Measurements from ENCODE around the gene EYA4. TPM values are rescaled to one million over a fixed set of nuclear protein-coding genes. Genes with fewer than 3 reads are reported as not detected.

The EYA4 gene
- total and polyA plus RNA-seq, 3 experiments from 2014 or later, result not detected

GRCh38 chr6:133501675-133502270 is 260.6 kb downstream of the EYA4 start:
- ChIA-PET POLR2A (no interaction called here), CTCF (no interaction called here)
- Histone ChIP-seq H3K4me3 (ENCODE audit: low read length) (no peak overlapping the region), H3K4me1 (ENCODE audit: insufficient read depth, low read length) (no peaks in the 10 kb centered on the region), H3K27me3 (ENCODE audit: insufficient read depth, low read length, poor library complexity, severe bottlenecking) (no peaks in the 10 kb centered on the region), H3K9me3 (ENCODE audit: low read length) (no peaks in the 10 kb centered on the region), H3K27ac (ENCODE audit: low read depth, low read length) (no peak overlapping the region), H3K36me3 (ENCODE audit: insufficient read depth, low read length) (no peaks in the 10 kb centered on the region)
- no peak overlapping the region for H3K27ac Mint-ChIP-seq
- H3K27me3 Mint-ChIP-seq, result no peaks in the 10 kb centered on the region
- H3K4me3 Mint-ChIP-seq, result no peak overlapping the region
- no peak for DNase-seq
- no peaks in the 10 kb centered on the region for H3K36me3 Mint-ChIP-seq
- no peaks in the 10 kb centered on the region for H3K4me1 Mint-ChIP-seq
- H3K9me3 Mint-ChIP-seq, result no peaks in the 10 kb centered on the region

GRCh38 chr6:133502441-133503335 is 261.5 kb downstream of the EYA4 start:
- Histone ChIP-seq H3K4me1 (ENCODE audit: insufficient read depth, low read length) (no peaks in the 10 kb centered on the region), H3K36me3 (ENCODE audit: insufficient read depth, low read length) (no peaks in the 10 kb centered on the region), H3K27ac (ENCODE audit: low read depth, low read length) (no peak overlapping the region), H3K9me3 (ENCODE audit: low read length) (no peaks in the 10 kb centered on the region), H3K4me3 (ENCODE audit: low read length) (no peak overlapping the region), H3K27me3 (ENCODE audit: insufficient read depth, low read length, poor library complexity, severe bottlenecking) (no peaks in the 10 kb centered on the region)
- CTCF ChIA-PET, result no interaction called here
- H3K9me3 Mint-ChIP-seq, result no peaks in the 10 kb centered on the region
- POLR2A ChIA-PET, result no interaction called here
- no peaks in the 10 kb centered on the region for H3K4me1 Mint-ChIP-seq
- no peaks in the 10 kb centered on the region for H3K36me3 Mint-ChIP-seq
- no peak overlapping the region for H3K4me3 Mint-ChIP-seq
- H3K27ac Mint-ChIP-seq, result no peak overlapping the region
- DNase-seq, result no peak
- H3K27me3 Mint-ChIP-seq, result peaks cover 0 to 2% of the 10 kb centered on the region in 2 donors

GRCh38 chr6:133503336-133503729 is 262.2 kb downstream of the EYA4 start:
- ChIA-PET POLR2A (no interaction called here), CTCF (no interaction called here)
- Mint-ChIP-seq H3K4me3 (no peak overlapping the region), H3K27me3 (peaks cover 0 to 2% of the 10 kb centered on the region in 2 donors), H3K4me1 (no peaks in the 10 kb centered on the region), H3K27ac (no peak overlapping the region), H3K36me3 (no peaks in the 10 kb centered on the region), H3K9me3 (no peaks in the 10 kb centered on the region)
- no peak for DNase-seq
- no peaks in the 10 kb centered on the region for H3K27me3 ChIP-seq (ENCODE audit: insufficient read depth, low read length, poor library complexity, severe bottlenecking)
- no peak overlapping the region for H3K4me3 ChIP-seq (ENCODE audit: low read length)
- H3K36me3 ChIP-seq (ENCODE audit: insufficient read depth, low read length), result no peaks in the 10 kb centered on the region
- H3K4me1 ChIP-seq (ENCODE audit: insufficient read depth, low read length), result no peaks in the 10 kb centered on the region
- H3K9me3 ChIP-seq (ENCODE audit: low read length), result no peaks in the 10 kb centered on the region
- no peak overlapping the region for H3K27ac ChIP-seq (ENCODE audit: low read depth, low read length)

GRCh38 chr6:133504158-133504557 is 263.0 kb downstream of the EYA4 start:
- H3K9me3 ChIP-seq (ENCODE audit: low read length), result no peaks in the 10 kb centered on the region
- H3K27me3 ChIP-seq (ENCODE audit: insufficient read depth, low read length, poor library complexity, severe bottlenecking), result no peaks in the 10 kb centered on the region
- H3K27ac ChIP-seq (ENCODE audit: low read depth, low read length), result no peak overlapping the region
- H3K36me3 ChIP-seq (ENCODE audit: insufficient read depth, low read length), result no peaks in the 10 kb centered on the region
- Mint-ChIP-seq H3K4me1 (no peaks in the 10 kb centered on the region), H3K36me3 (no peaks in the 10 kb centered on the region), H3K4me3 (no peak overlapping the region), H3K27ac (no peak overlapping the region), H3K9me3 (no peaks in the 10 kb centered on the region), H3K27me3 (peaks cover 0 to 2% of the 10 kb centered on the region in 2 donors)
- no peak for DNase-seq
- ChIA-PET POLR2A (no interaction called here), CTCF (no interaction called here)
- H3K4me1 ChIP-seq (ENCODE audit: insufficient read depth, low read length), result no peaks in the 10 kb centered on the region
- no peak overlapping the region for H3K4me3 ChIP-seq (ENCODE audit: low read length)

- no peaks in the 10 kb centered on the region for H3K9me3 Mint-ChIP-seq
- Histone ChIP-seq H3K36me3 (ENCODE audit: insufficient read depth, low read length) (no peaks in the 10 kb centered on the region), H3K27me3 (ENCODE audit: insufficient read depth, low read length, poor library complexity, severe bottlenecking) (no peaks in the 10 kb centered on the region), H3K4me3 (ENCODE audit: low read length) (no peak overlapping the region), H3K9me3 (ENCODE audit: low read length) (no peaks in the 10 kb centered on the region), H3K4me1 (ENCODE audit: insufficient read depth, low read length) (no peaks in the 10 kb centered on the region), H3K27ac (ENCODE audit: low read depth, low read length) (no peak overlapping the region)
- H3K4me3 Mint-ChIP-seq, result no peak overlapping the region
- H3K27me3 Mint-ChIP-seq, result peaks cover 0 to 2% of the 10 kb centered on the region in 2 donors
- no peak overlapping the region for H3K27ac Mint-ChIP-seq
- no peaks in the 10 kb centered on the region for H3K36me3 Mint-ChIP-seq
- ChIA-PET CTCF (no interaction called here), POLR2A (no interaction called here)
- no peaks in the 10 kb centered on the region for H3K4me1 Mint-ChIP-seq
- no peak for DNase-seq
Measured at GRCh38 chr6:133504761-133505160, 263.6 kb downstream of the EYA4 start.

GRCh38 chr6:133505681-133506080 is 264.5 kb downstream of the EYA4 start:
- CTCF ChIA-PET, result no interaction called here
- H3K4me3 Mint-ChIP-seq, result no peak overlapping the region

GRCh38 chr6:133512410-133513016 is 271.4 kb downstream of the EYA4 start:
- H3K9me3 Mint-ChIP-seq, result peaks cover 0 to 2% (median 0%) of the 10 kb centered on the region in 5 donors
- Histone ChIP-seq H3K4me3 (ENCODE audit: low read length) (no peak overlapping the region), H3K36me3 (ENCODE audit: insufficient read depth, low read length) (no peaks in the 10 kb centered on the region), H3K4me1 (ENCODE audit: insufficient read depth, low read length) (no peaks in the 10 kb centered on the region), H3K27me3 (ENCODE audit: insufficient read depth, low read length, poor library complexity, severe bottlenecking) (no peaks in the 10 kb centered on the region), H3K27ac (ENCODE audit: low read depth, low read length) (no peak overlapping the region), H3K9me3 (ENCODE audit: low read length) (no peaks in the 10 kb centered on the region)
- H3K4me1 Mint-ChIP-seq, result no peaks in the 10 kb centered on the region
- H3K27me3 Mint-ChIP-seq, result peaks cover 2 to 3% of the 10 kb centered on the region in 2 donors
- H3K27ac Mint-ChIP-seq, result no peak overlapping the region
- POLR2A ChIA-PET, result no interaction called here
- CTCF ChIA-PET, result interaction anchor here (0.8 kb wide), 1 partner anchor 20 kb away, joined by 3 read pairs; no protein-coding TSS in a partner anchor
- no peak overlapping the region for H3K4me3 Mint-ChIP-seq
- no peaks in the 10 kb centered on the region for H3K36me3 Mint-ChIP-seq
- no peak for DNase-seq

More at GRCh38 chr6:133505681-133506080, 264.5 kb downstream of the EYA4 start:
- H3K27me3 Mint-ChIP-seq, result peaks cover 0 to 2% of the 10 kb centered on the region in 2 donors
- Histone ChIP-seq H3K9me3 (ENCODE audit: low read length) (no peaks in the 10 kb centered on the region), H3K27ac (ENCODE audit: low read depth, low read length) (no peak overlapping the region), H3K4me1 (ENCODE audit: insufficient read depth, low read length) (no peaks in the 10 kb centered on the region), H3K27me3 (ENCODE audit: insufficient read depth, low read length, poor library complexity, severe bottlenecking) (no peaks in the 10 kb centered on the region), H3K4me3 (ENCODE audit: low read length) (no peak overlapping the region), H3K36me3 (ENCODE audit: insufficient read depth, low read length) (no peaks in the 10 kb centered on the region)
- no peak overlapping the region for H3K27ac Mint-ChIP-seq
- no peaks in the 10 kb centered on the region for H3K36me3 Mint-ChIP-seq
- POLR2A ChIA-PET, result no interaction called here
- H3K9me3 Mint-ChIP-seq, result no peaks in the 10 kb centered on the region
- DNase-seq, result no peak
- H3K4me1 Mint-ChIP-seq, result no peaks in the 10 kb centered on the region

- ChIA-PET POLR2A (no interaction called here), CTCF (no interaction called here)
- peaks cover 0 to 4% (median 0%) of the 10 kb centered on the region in 5 donors for H3K9me3 Mint-ChIP-seq
- Histone ChIP-seq H3K27ac (ENCODE audit: low read depth, low read length) (no peak overlapping the region), H3K36me3 (ENCODE audit: insufficient read depth, low read length) (no peaks in the 10 kb centered on the region), H3K4me1 (ENCODE audit: insufficient read depth, low read length) (no peaks in the 10 kb centered on the region), H3K27me3 (ENCODE audit: insufficient read depth, low read length, poor library complexity, severe bottlenecking) (no peaks in the 10 kb centered on the region), H3K4me3 (ENCODE audit: low read length) (no peak overlapping the region), H3K9me3 (ENCODE audit: low read length) (no peaks in the 10 kb centered on the region)
- no peaks in the 10 kb centered on the region for H3K36me3 Mint-ChIP-seq
- no peaks in the 10 kb centered on the region for H3K4me1 Mint-ChIP-seq
- no peaks in the 10 kb centered on the region for H3K27me3 Mint-ChIP-seq
- H3K4me3 Mint-ChIP-seq, result no peak overlapping the region
- no peak overlapping the region for H3K27ac Mint-ChIP-seq
- DNase-seq, result no peak
Measured at GRCh38 chr6:133523816-133524215, 282.7 kb downstream of the EYA4 start.
